ENCODE data around the gene NAT16. TPM values are rescaled to one million over a fixed set of nuclear protein-coding genes. Genes with fewer than 3 reads are reported as not detected.

The NAT16 gene
- total and polyA plus RNA-seq, 2 of the 8 experiments (the other 6 are each of a cell fraction or from before 2014, with no cell fraction given), result 0.26 to 0.84 TPM

- TF ChIP-seq SAP30 (IDR thresholded peaks at IDR 0.05; ENCODE audit: insufficient read depth, insufficient replicate concordance, low read length), result no peak
- TF ChIP-seq TBP (IDR thresholded peaks at IDR 0.05; ENCODE audit: low read depth, low read length), result no peak
Observed at GRCh38 chr7:101207459-101207858, 27.4 kb upstream of the NAT16 start (continued).

All from H1 (cell line).